ENCODE results near the gene GNA14.

GNA14 gene

DNA sequence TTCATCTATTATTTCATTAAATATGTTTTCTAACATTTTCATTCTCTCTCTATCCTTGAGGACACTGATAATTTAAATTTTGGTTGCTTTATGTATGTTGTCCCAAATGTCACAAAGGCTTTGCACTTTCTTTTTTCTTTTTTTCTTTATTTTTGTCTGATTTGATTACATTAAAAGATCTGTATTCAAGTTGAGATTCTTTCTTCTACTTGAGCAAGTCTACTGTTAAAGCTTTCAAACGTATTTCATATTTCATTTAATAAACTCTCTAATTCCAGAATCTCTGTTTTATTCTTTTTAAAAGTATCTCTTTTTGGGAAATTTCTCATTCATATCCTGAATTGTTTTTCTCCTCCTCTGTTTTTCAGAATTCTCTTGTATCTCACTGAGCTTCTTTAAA lies 106.5 kb downstream of the GNA14 start:
- no peak overlapping the region for H3K4me3 ChIP-seq (replicated peaks; ENCODE audit: low read depth, low read length)
- DNase-seq (ENCODE audit: low read depth) = no peak
- TF ChIP-seq, protein P1, sequence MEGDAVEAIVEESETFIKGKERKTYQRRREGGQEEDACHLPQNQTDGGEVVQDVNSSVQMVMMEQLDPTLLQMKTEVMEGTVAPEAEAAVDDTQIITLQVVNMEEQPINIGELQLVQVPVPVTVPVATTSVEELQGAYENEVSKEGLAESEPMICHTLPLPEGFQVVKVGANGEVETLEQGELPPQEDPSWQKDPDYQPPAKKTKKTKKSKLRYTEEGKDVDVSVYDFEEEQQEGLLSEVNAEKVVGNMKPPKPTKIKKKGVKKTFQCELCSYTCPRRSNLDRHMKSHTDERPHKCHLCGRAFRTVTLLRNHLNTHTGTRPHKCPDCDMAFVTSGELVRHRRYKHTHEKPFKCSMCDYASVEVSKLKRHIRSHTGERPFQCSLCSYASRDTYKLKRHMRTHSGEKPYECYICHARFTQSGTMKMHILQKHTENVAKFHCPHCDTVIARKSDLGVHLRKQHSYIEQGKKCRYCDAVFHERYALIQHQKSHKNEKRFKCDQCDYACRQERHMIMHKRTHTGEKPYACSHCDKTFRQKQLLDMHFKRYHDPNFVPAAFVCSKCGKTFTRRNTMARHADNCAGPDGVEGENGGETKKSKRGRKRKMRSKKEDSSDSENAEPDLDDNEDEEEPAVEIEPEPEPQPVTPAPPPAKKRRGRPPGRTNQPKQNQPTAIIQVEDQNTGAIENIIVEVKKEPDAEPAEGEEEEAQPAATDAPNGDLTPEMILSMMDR (IDR thresholded peaks at IDR 0.05; ENCODE audit: low read length, missing control alignments) = no peak

- H3K4me3 ChIP-seq (replicated peaks; ENCODE audit: low read depth, low read length) = no peak overlapping the region
- no peak for DNase-seq (ENCODE audit: low read depth)
- TF ChIP-seq, protein P1 (IDR thresholded peaks at IDR 0.05; ENCODE audit: low read length, missing control alignments) = no peak
These were observed 107.1 kb downstream of the GNA14 start for GRCh38 chr9:77541055-77541454.

- DNase-seq (ENCODE audit: low read depth) = peak; percentile 68
- TF ChIP-seq, protein P1 (IDR thresholded peaks at IDR 0.05; ENCODE audit: low read length, missing control alignments) = no peak
- H3K4me3 ChIP-seq (replicated peaks; ENCODE audit: low read depth, low read length) = no peak overlapping the region
These were observed 113.6 kb downstream of the GNA14 start for GRCh38 chr9:77534376-77535057.

DNA sequence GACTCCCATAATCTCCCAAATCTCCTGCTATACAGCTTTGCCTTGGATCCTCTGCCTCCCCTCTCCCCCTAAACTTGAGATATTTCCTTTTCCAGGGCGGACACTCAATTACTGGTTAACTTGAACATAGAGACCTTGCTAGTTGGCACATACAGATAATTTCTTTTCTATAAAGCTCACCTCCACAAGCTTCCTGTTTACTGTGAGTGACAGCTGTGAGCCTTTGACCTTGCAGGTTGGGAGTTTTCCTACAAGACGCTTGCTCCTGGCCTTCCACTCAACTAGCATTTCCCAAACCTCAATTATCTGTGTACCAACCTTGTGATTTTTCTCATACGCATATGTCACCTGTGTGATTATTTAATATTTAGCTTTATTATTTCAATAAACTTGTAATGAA lies 114.5 kb downstream of the GNA14 start:
- no peak for DNase-seq (ENCODE audit: low read depth)
- H3K4me3 ChIP-seq (replicated peaks; ENCODE audit: low read depth, low read length) = no peak overlapping the region
- TF ChIP-seq, protein P1 (IDR thresholded peaks at IDR 0.05; ENCODE audit: low read length, missing control alignments) = no peak

- no peak for DNase-seq (ENCODE audit: low read depth)
- no peak overlapping the region for H3K4me3 ChIP-seq (replicated peaks; ENCODE audit: low read depth, low read length)
- TF ChIP-seq, protein P1 (IDR thresholded peaks at IDR 0.05; ENCODE audit: low read length, missing control alignments) = no peak
These were observed 115.5 kb downstream of the GNA14 start for GRCh38 chr9:77532607-77533006.

DNA sequence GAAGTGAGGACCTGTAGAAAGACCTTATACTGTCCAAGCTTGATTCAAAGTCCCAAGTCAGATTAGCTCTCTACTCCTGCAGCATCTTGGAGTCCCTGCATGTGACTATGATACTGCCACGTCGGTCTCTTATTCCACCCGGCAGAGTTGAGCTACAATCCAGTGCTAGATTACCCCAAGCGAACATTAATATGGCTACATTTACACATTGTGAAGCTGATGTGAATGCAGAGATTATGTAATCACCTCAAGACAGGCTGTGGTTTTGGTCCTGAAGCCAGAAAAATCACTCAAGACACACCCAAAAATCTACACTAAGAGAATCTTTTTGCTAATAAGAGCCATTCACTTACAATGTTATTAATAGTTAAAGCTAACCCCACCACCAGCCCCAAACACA lies 116.7 kb downstream of the GNA14 start:
- TF ChIP-seq, protein P1 (IDR thresholded peaks at IDR 0.05; ENCODE audit: low read length, missing control alignments) = no peak
- H3K4me3 ChIP-seq (replicated peaks; ENCODE audit: low read depth, low read length) = no peak overlapping the region
- DNase-seq (ENCODE audit: low read depth) = peak; percentile 16

DNA sequence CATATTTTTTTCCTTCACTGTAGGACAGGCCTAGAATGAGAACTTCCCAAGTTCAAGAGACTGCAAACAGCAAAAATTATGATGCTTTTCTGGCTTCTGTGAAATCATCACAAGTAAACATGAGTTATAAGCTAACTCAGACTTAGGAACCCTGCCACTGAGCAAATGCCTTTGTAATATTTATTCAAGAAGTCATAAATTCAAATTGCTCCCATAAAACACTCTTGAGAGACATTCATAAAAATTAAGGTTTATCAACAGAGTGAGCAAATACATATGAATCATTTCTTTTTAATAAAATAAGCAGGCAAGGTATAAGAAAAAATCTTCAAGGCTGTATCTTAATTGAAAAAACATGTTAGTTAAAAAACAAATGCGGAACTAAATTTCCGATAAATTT lies 124.2 kb downstream of the GNA14 start:
- H3K4me3 ChIP-seq (replicated peaks; ENCODE audit: low read depth, low read length) = no peak overlapping the region
- TF ChIP-seq, protein P1 (IDR thresholded peaks at IDR 0.05; ENCODE audit: low read length, missing control alignments) = no peak
- DNase-seq (ENCODE audit: low read depth) = no peak

Data from fibroblast of pulmonary artery (primary cell).